Body of pancreas (tissue), 4 donors: ENCODE measurements around the gene ASB16.

Source experiments
- CTCF ChIP-seq, 7 experiments: fragments of 450-650 bp in 4 of 7; fragments of 200-600 bp in 3 of 7; sonication (generic) in 3 of 7; IDR thresholded peaks; one replicate each; pipeline ENCODE4 v1.5.1; 2016 to 2019; ENCODE audit warnings: antibody characterized with exemption in 7 of 7
- POLR2A ChIP-seq, 3 donors: fragments of 450-650 bp; IDR thresholded peaks; one replicate each; pipeline ENCODE4 v1.6.1; 2016; ENCODE audit warnings: antibody characterized with exemption in 3 of 3, mild to moderate bottlenecking in 2 of 3

- TF ChIP-seq CTCF (IDR thresholded peaks at IDR 0.05) (no peak), POLR2A (IDR thresholded peaks at IDR 0.05) (no peak)
Observed at GRCh38 chr17:44130693-44131349, 39.7 kb upstream of the ASB16 start.
